K562 (cell line): ENCODE measurements around the gene MOCOS. TPM values are rescaled to one million over a fixed set of nuclear protein-coding genes. Genes with fewer than 3 reads are reported as not detected.
A peak's percentile ranks its signal among the peaks of the same experiment; 100 is the strongest.

ENCODE experiments used
- ATAC-seq: fragments of 200-7000 bp; cut with Tn5 transposase; 3 replicates; pipeline ENCODE4 v1.9.1; 2020; ENCODE audit warnings: moderate library complexity
- BruUV-seq: library from RNA; stranded (reverse); fragments of 400-500 nt; replicated peaks from 2 replicates; lab custom pipeline; 2021; lab: Mats Ljungman, UMichigan
- CTCF ChIA-PET: fragments of 300-600 bp; formaldehyde crosslinking; extraction: SDS; loops from one replicate; lab custom pipeline; 2021; ENCODE audit warnings: low intra/inter-chr PET ratio; lab: Yijun Ruan, JAX
- POLR2A ChIA-PET: fragments of 300-600, 350-650 bp; sonication (Branson Sonifier 250); formaldehyde crosslinking; extraction: SDS; loops from one replicate; lab custom pipeline; 2021; ENCODE audit warnings: antibody characterized with exemption, inconsistent platforms; lab: Yijun Ruan, JAX
- DNase-seq, 4 experiments: peaks; one replicate each; pipeline versions ENCODE4 v3.0.0 to v3.0.0-alpha.2; 2011 to 2018; ENCODE audit warnings: low spot score in 3 of 4, mixed read lengths in 3 of 4; ENCODE audit errors: extremely low read depth in 1 of 4
- FAIRE-seq: peaks from 2 replicates; lab custom pipeline; 2011; peaks lifted over from hg19 to GRCh38; lab: Jason Lieb, UNC
- H2AFZ ChIP-seq: 2 replicates; pipeline ENCODE4 v1.6.0; 2011; ENCODE audit warnings: low read depth, low read length, control low read depth, inconsistent platforms
- H3K27ac ChIP-seq: fragments of 200-600 bp; 3 replicates; pipeline ENCODE4 v1.8.0; 2011; ENCODE audit warnings: low read depth, mild to moderate bottlenecking, control low read depth, inconsistent platforms, low read length, moderate library complexity, mixed read lengths; ENCODE audit errors: extremely low read depth
- H3K27me3 ChIP-seq, 2 experiments: fragments of 300-600 bp in 1 of 2; 2 replicates in 1 of 2; 3 replicates in 1 of 2; pipeline versions ENCODE4 v1.6.0 to v1.8.0; 2011; ENCODE audit warnings: inconsistent platforms in 2 of 2, low read length in 2 of 2, mild to moderate bottlenecking in 1 of 2, mixed read lengths in 1 of 2, moderate library complexity in 1 of 2; ENCODE audit not compliant: control insufficient read depth in 2 of 2, insufficient read depth in 2 of 2
- H3K36me3 ChIP-seq: fragments of 300-600 bp; 3 replicates; pipeline ENCODE4 v1.8.0; 2011; ENCODE audit warnings: mild to moderate bottlenecking, low read length, inconsistent platforms; ENCODE audit not compliant: control insufficient read depth, insufficient read depth
- H3K4me1 ChIP-seq, 2 experiments: fragments of 200-600 bp in 1 of 2; replicated peaks in 1 of 2; 2 replicates in 1 of 2; 3 replicates in 1 of 2; pipeline versions ENCODE4 v1.5.1 to v1.8.0; 2011; ENCODE audit warnings: inconsistent platforms in 2 of 2, low read length in 2 of 2, mild to moderate bottlenecking in 1 of 2, mixed read lengths in 1 of 2, moderate library complexity in 1 of 2; ENCODE audit not compliant: control insufficient read depth in 2 of 2, insufficient read depth in 2 of 2
- H3K4me2 ChIP-seq: 2 replicates; pipeline ENCODE4 v1.6.1; 2011; ENCODE audit warnings: low read length, control low read depth, inconsistent platforms, mixed read lengths; ENCODE audit not compliant: insufficient read depth
- H3K4me3 ChIP-seq: fragments of 200-600 bp; sonication (generic), shearing (Covaris generic); 2 replicates; pipeline ENCODE4 v1.5.1; 2016; ENCODE audit warnings: control low read depth, inconsistent platforms
- H3K79me2 ChIP-seq: fragments of 200-600 bp; 3 replicates; pipeline ENCODE4 v1.8.0; 2011; ENCODE audit warnings: low read length, inconsistent platforms; ENCODE audit not compliant: control insufficient read depth, insufficient read depth
- H3K9ac ChIP-seq, 2 experiments: 2 replicates each; pipeline versions ENCODE4 v1.6.0 to v1.6.1; 2011; ENCODE audit warnings: low read depth in 2 of 2, low read length in 2 of 2, control low read depth in 1 of 2, inconsistent platforms in 1 of 2, mild to moderate bottlenecking in 1 of 2, mixed read lengths in 1 of 2; ENCODE audit not compliant: insufficient read depth in 1 of 2
- H3K9me1 ChIP-seq: one replicate; pipeline ENCODE4 v1.6.0; 2011; ENCODE audit warnings: inconsistent platforms, mild to moderate bottlenecking, low read length, moderate library complexity; ENCODE audit not compliant: control insufficient read depth, insufficient read depth
- H3K9me3 ChIP-seq: replicated peaks from 2 replicates; pipeline ENCODE4 v1.5.1; 2011; ENCODE audit warnings: low read depth, low read length, inconsistent platforms; ENCODE audit not compliant: control insufficient read depth, insufficient read depth
- H4K20me1 ChIP-seq: replicated peaks from 2 replicates; pipeline ENCODE4 v1.6.1; 2011; ENCODE audit warnings: low read length, inconsistent platforms, mixed read lengths; ENCODE audit not compliant: control insufficient read depth, insufficient read depth
- ARID1B ChIP-seq: fragments of 450-650 bp; IDR thresholded peaks from 2 replicates; pipeline ENCODE4 v1.6.1; 2016; ENCODE audit warnings: antibody characterized with exemption, mild to moderate bottlenecking, inconsistent platforms
- ARNT ChIP-seq, 2 experiments: fragments of 450-650 bp; IDR thresholded peaks; 2 replicates each; pipeline ENCODE4 v1.6.1; 2016; ENCODE audit warnings: mild to moderate bottlenecking in 1 of 2
- ASH1L ChIP-seq: fragments of 450-650 bp; IDR thresholded peaks from 2 replicates; pipeline ENCODE4 v1.6.1; 2018; ENCODE audit warnings: borderline replicate concordance, mild to moderate bottlenecking, low read depth; ENCODE audit not compliant: partially characterized antibody
- CBFA2T3 ChIP-seq: fragments of 450-650 bp; IDR thresholded peaks from 2 replicates; pipeline ENCODE4 v1.6.1; 2017
- E2F3 ChIP-seq: fragments of 250-450 bp; sonication (Bioruptor Pico); IDR thresholded peaks from 2 replicates; pipeline ENCODE4 v1.4.0; 2020; ENCODE audit warnings: mild to moderate bottlenecking
- FOXA3 ChIP-seq, 2 experiments: fragments of 450-650 bp in 1 of 2; sonication (generic) in 1 of 2; formaldehyde crosslinking; IDR thresholded peaks in 1 of 2; conservative IDR thresholded peaks in 1 of 2; 2 replicates each; pipeline versions ENCODE4 v1.4.0 to v1.8.0; 2020 to 2022; ENCODE audit warnings: mild to moderate bottlenecking in 2 of 2, missing genetic modification reagents in 1 of 2
- HDAC6 ChIP-seq: IDR thresholded peaks from 2 replicates; pipeline ENCODE4 v1.6.1; 2012; ENCODE audit warnings: low read depth, mild to moderate bottlenecking, control low read depth, inconsistent platforms, low read length, moderate library complexity
- HLTF ChIP-seq: fragments of 450-650 bp; IDR thresholded peaks from 2 replicates; pipeline ENCODE4 v1.6.1; 2016
- PHF20 ChIP-seq: fragments of 450-650 bp; IDR thresholded peaks from 2 replicates; pipeline ENCODE4 v1.6.1; 2018; ENCODE audit not compliant: partially characterized antibody
- RCOR1 ChIP-seq, 2 experiments: IDR thresholded peaks; 2 replicates each; pipeline ENCODE4 v1.6.1; 2012; ENCODE audit warnings: low read depth in 2 of 2, low read length in 2 of 2, borderline replicate concordance in 1 of 2, improper control_type of control experiment in 1 of 2
- SFPQ ChIP-seq: fragments of 200-400 bp; formaldehyde crosslinking; IDR thresholded peaks from 2 replicates; pipeline ENCODE4 v1.6.1; 2017; ENCODE audit warnings: mild to moderate bottlenecking, low read depth, low read length, moderate library complexity
- SMARCA5 ChIP-seq: fragments of 450-650 bp; IDR thresholded peaks from 2 replicates; pipeline ENCODE4 v1.6.1; 2016
- SREBF2 ChIP-seq: sonication (generic); formaldehyde crosslinking; IDR thresholded peaks from 2 replicates; pipeline ENCODE4 v1.4.0; 2020; ENCODE audit warnings: mild to moderate bottlenecking, missing genetic modification reagents
- TAF15 ChIP-seq: fragments of 200-400 bp; formaldehyde crosslinking; IDR thresholded peaks from 2 replicates; pipeline ENCODE4 v1.6.1; 2017; ENCODE audit warnings: mild to moderate bottlenecking, low read depth, low read length, moderate library complexity
- TARDBP ChIP-seq: fragments of 450-650 bp; IDR thresholded peaks from 2 replicates; pipeline ENCODE4 v1.6.1; 2016
- TCF7L2 ChIP-seq: fragments of 150-350 bp; IDR thresholded peaks from 2 replicates; pipeline ENCODE4 v1.6.1; 2016; ENCODE audit warnings: low read depth, mild to moderate bottlenecking, low read length, moderate library complexity
- ZNF174 ChIP-seq: fragments of 250-450 bp; sonication (Bioruptor Pico); IDR thresholded peaks from 2 replicates; pipeline ENCODE4 v1.4.0; 2020; ENCODE audit warnings: mild to moderate bottlenecking
- ZNF766 ChIP-seq: fragments of 200-800 bp; sonication (Bioruptor generic); conservative IDR thresholded peaks from 2 replicates; pipeline ENCODE4 v1.6.1; 2016; ENCODE audit warnings: missing genetic modification characterization, missing compliant biosample characterization
- WGBS: fragments of 100-300 bp; shearing (Covaris generic); methylation state at CpG from one replicate; pipeline ENCODE4 v1.1.6; 2016; ENCODE audit warnings: low coverage, mixed read lengths; ENCODE audit not compliant: insufficient coverage; ENCODE audit errors: missing lambda C conversion rate; 5-methylcytosine and 5-hydroxymethylcytosine counted together
- in situ Hi-C: fragments of 300-500 bp; cut with MboI; formaldehyde crosslinking; loops from 4 replicates; pipeline ENCODE4 v1.15.0; 2018; ENCODE audit warnings: inconsistent platforms, mixed read lengths
- intact Hi-C: fragments of 100-400 bp; cut with micrococcal nuclease; formaldehyde crosslinking; loops from 2 replicates; pipeline ENCODE4 v1.14.2; 2022
- polyA plus RNA-seq, 8 experiments: library from polyadenylated mRNA; depleted of rRNA in 4 of 8; stranded (reverse) in 5 of 8; unstranded in 3 of 8; fragments of >200 nt; fragmentation: Nextera tagmentation in 2 of 8; fragmentation: Illumina TruSeq in 1 of 8; extraction: Ambion mirVana in 2 of 8; extraction: Trizol in 1 of 8; gene quantifications; 2 replicates each; pipeline versions ENCODE4 v1.2.1 to v1.2.3, GENCODE V29; 2011 to 2014; ENCODE audit warnings: inconsistent platforms in 1 of 8, missing spikeins in 1 of 8
- total RNA-seq, 7 experiments: library from RNA; depleted of rRNA in 6 of 7; stranded (reverse); fragments of >200 nt in 6 of 7; fragmentation: Illumina TruSeq in 2 of 7; extraction: Trizol in 2 of 7; gene quantifications; 2 replicates each; pipeline versions ENCODE4 v1.2.1 to v1.2.3, GENCODE V29; 2011 to 2021; ENCODE audit warnings: low replicate concordance in 1 of 7
- TF ChIP-seq, protein P1 (sequence below): fragments of 250-450 bp; sonication (Bioruptor Pico); IDR thresholded peaks from 2 replicates; pipeline ENCODE4 v1.5.0; 2020; ENCODE audit warnings: mild to moderate bottlenecking
- TF ChIP-seq, protein P2 (sequence below): fragments of 250-450 bp; sonication (Bioruptor Pico); IDR thresholded peaks from 2 replicates; pipeline ENCODE4 v1.5.0; 2022; ENCODE audit warnings: mild to moderate bottlenecking

Gene MOCOS
- total and polyA plus RNA-seq, 9 of the 15 experiments (the other 6 are each of a cell fraction or from before 2014, with no cell fraction given), result 4.5 to 12.4 (median 9.1) TPM

- H3K79me2 ChIP-seq, result no peaks in the 10 kb centered on the region
- DNase-seq, result peak in 2 of 4 experiments; percentile 22 to 52
- no peak overlapping the region for H3K27ac ChIP-seq
- H3K36me3 ChIP-seq, result no peaks in the 10 kb centered on the region
- H3K4me3 ChIP-seq, result no peak overlapping the region
- peak; percentile 70 for ATAC-seq
- POLR2A ChIA-PET, result interaction anchor here (1.9 kb wide), 1 partner anchor 9 kb away, joined by 4 read pairs; no protein-coding TSS in a partner anchor
- H4K20me1 ChIP-seq, result no peaks in the 10 kb centered on the region
- H3K4me1 ChIP-seq, result peaks cover 4 to 9% of the 10 kb centered on the region in 2 experiments; a peak in 4 of 5 replicates
- no peak overlapping the region for H2AFZ ChIP-seq
- H3K27me3 ChIP-seq, result no peaks in the 10 kb centered on the region
- in situ Hi-C loops, result no loop called here
- intact Hi-C loops, result no loop called here
- peak; percentile 65 for FAIRE-seq
- H3K4me2 ChIP-seq, result peak overlapping the region; percentile 26; the same call in 1 of the 2 replicates
- CTCF ChIA-PET, result interaction anchor here (0.7 kb wide), 1 partner anchor 949 kb away, joined by 4 read pairs; no protein-coding TSS in a partner anchor
- H3K9me3 ChIP-seq, result no peaks in the 10 kb centered on the region
- WGBS, result 2% methylated on average over 5 of the region's 5 CpGs
- no peak overlapping the region for H3K9ac ChIP-seq
- H3K9me1 ChIP-seq, result no peaks in the 10 kb centered on the region
- no TSS peak for BruUV-seq
- TF ChIP-seq RCOR1 (IDR thresholded peaks at IDR 0.05; ENCODE audit: borderline replicate concordance in 1 of 2, low read depth in 2 of 2, low read length in 2 of 2) (peak in 1 of 2 experiments; percentile 27; a peak in 1 of 4 replicates), ZNF766 (peak; percentile 84), SFPQ (no peak), SREBF2 (CRISPR knock-in tag) (no peak), ASH1L (no peak), ARNT (IDR thresholded peaks at IDR 0.05) (no peak), TCF7L2 (no peak), PHF20 (no peak), TAF15 (no peak), ARID1B (peak; percentile 60), SMARCA5 (no peak), FOXA3 (CRISPR knock-in tag; conservative IDR thresholded peaks at IDR 0.05 in 1 of 2, IDR thresholded peaks at IDR 0.05 in 1 of 2) (no peak), E2F3 (CRISPR knock-in tag) (no peak), ZNF174 (CRISPR knock-in tag) (no peak), CBFA2T3 (peak; percentile 71), HDAC6 (no peak), TARDBP (no peak), HLTF (no peak)
- TF ChIP-seq, protein P1, sequence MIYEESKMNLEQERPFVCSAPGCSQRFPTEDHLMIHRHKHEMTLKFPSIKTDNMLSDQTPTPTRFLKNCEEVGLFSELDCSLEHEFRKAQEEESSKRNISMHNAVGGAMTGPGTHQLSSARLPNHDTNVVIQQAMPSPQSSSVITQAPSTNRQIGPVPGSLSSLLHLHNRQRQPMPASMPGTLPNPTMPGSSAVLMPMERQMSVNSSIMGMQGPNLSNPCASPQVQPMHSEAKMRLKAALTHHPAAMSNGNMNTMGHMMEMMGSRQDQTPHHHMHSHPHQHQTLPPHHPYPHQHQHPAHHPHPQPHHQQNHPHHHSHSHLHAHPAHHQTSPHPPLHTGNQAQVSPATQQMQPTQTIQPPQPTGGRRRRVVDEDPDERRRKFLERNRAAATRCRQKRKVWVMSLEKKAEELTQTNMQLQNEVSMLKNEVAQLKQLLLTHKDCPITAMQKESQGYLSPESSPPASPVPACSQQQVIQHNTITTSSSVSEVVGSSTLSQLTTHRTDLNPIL (CRISPR knock-in tag), result no peak
- TF ChIP-seq, protein P2, sequence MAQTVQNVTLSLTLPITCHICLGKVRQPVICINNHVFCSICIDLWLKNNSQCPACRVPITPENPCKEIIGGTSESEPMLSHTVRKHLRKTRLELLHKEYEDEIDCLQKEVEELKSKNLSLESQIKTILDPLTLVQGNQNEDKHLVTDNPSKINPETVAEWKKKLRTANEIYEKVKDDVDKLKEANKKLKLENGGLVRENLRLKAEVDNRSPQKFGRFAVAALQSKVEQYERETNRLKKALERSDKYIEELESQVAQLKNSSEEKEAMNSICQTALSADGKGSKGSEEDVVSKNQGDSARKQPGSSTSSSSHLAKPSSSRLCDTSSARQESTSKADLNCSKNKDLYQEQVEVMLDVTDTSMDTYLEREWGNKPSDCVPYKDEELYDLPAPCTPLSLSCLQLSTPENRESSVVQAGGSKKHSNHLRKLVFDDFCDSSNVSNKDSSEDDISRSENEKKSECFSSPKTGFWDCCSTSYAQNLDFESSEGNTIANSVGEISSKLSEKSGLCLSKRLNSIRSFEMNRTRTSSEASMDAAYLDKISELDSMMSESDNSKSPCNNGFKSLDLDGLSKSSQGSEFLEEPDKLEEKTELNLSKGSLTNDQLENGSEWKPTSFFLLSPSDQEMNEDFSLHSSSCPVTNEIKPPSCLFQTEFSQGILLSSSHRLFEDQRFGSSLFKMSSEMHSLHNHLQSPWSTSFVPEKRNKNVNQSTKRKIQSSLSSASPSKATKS (CRISPR knock-in tag), result no peak
Measured at GRCh38 chr18:36265015-36265414, 77.7 kb downstream of the MOCOS start.
